ENCODE measurements around the gene NTSR1. TPM values are rescaled to one million over a fixed set of nuclear protein-coding genes. Genes with fewer than 3 reads are reported as not detected.

The NTSR1 gene
- total RNA-seq, 1 donor from 2014 or later: 0.24 TPM

DNA sequence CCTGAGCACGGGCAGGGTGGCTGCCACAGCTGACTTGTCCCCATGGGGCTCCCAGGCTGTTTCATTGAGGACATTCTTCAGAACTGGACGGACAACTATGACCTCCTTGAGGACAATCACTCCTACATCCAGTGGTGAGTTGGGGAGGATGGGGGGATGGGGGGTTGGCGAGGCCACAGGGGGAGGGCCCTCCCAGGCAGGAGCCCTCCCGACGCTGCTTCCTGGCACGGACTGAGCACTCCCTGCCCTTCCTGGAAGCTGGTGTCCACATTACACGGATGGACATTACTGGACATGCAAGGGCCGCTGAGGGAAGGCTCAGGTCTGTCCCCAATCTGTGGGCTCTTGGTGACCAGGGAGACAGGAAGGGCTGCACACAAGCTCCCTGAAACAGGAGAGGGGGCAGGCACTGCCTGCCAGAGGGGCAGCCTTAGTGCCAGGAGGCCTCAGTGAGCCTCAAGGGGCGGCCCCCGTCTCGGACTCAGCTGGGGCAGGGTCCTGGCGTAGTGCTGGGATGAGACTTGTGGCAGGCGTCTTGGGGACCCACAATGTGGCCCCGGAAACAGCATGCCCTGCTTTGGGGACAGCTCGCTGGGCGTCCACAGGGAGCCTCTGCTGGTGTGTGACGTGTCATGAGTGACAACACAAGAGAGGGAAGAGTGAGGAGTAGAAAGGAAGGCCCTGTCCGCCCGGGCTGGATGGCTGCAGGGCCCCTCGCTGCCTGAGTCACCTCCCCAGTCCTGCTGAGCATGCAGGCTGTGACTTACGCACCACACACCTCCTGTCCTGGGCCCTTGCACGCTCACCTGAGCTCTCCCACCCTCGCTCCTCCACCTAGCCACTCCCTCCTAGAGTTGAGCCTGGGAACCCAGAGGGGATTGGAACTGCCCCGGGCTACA, 101.1 kb downstream of the NTSR1 start:
- H3K27me3 Mint-ChIP-seq: no peaks in the 10 kb centered on the region
- peaks cover 7% of the 10 kb centered on the region for H3K4me1 Mint-ChIP-seq (ENCODE audit: unreplicated experiment)
- DNase-seq (ENCODE audit: extremely low spot score, unreplicated experiment): no peak
- no peaks in the 10 kb centered on the region for H3K9me3 Mint-ChIP-seq
- TF ChIP-seq, protein P1, sequence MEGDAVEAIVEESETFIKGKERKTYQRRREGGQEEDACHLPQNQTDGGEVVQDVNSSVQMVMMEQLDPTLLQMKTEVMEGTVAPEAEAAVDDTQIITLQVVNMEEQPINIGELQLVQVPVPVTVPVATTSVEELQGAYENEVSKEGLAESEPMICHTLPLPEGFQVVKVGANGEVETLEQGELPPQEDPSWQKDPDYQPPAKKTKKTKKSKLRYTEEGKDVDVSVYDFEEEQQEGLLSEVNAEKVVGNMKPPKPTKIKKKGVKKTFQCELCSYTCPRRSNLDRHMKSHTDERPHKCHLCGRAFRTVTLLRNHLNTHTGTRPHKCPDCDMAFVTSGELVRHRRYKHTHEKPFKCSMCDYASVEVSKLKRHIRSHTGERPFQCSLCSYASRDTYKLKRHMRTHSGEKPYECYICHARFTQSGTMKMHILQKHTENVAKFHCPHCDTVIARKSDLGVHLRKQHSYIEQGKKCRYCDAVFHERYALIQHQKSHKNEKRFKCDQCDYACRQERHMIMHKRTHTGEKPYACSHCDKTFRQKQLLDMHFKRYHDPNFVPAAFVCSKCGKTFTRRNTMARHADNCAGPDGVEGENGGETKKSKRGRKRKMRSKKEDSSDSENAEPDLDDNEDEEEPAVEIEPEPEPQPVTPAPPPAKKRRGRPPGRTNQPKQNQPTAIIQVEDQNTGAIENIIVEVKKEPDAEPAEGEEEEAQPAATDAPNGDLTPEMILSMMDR (conservative IDR thresholded peaks at IDR 0.05): no peak
- no peak overlapping the region for H3K4me3 Mint-ChIP-seq
- H3K36me3 Mint-ChIP-seq: no peaks in the 10 kb centered on the region
- H3K27ac Mint-ChIP-seq: no peak overlapping the region

DNA sequence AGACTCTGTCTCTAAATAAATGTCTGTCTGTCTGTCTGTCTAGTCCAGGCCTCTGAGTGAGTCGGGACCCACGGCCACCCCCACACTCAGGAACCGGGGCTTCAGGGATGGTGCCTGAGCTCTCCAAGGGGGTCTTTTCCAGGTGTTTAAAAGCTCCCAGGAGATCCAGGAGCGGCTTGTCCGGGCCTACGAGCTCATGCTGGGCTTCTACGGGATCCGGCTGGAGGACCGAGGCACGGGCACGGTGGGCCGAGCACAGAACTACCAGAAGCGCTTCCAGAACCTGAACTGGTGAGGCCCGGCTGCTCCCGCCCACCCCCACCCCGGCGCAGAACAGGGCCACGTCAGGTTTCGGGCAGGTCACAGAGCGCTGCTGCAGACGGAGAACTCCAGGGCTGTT, 102.7 kb downstream of the NTSR1 start:
- Mint-ChIP-seq H3K27ac (no peak overlapping the region), H3K27me3 (peaks cover 13% of the 10 kb centered on the region), H3K36me3 (no peaks in the 10 kb centered on the region), H3K9me3 (no peaks in the 10 kb centered on the region), H3K4me3 (no peak overlapping the region), H3K4me1 (ENCODE audit: unreplicated experiment) (peaks cover 12% of the 10 kb centered on the region)
- no peak for DNase-seq (ENCODE audit: extremely low spot score, unreplicated experiment)
- TF ChIP-seq, protein P1 (conservative IDR thresholded peaks at IDR 0.05): no peak

DNA sequence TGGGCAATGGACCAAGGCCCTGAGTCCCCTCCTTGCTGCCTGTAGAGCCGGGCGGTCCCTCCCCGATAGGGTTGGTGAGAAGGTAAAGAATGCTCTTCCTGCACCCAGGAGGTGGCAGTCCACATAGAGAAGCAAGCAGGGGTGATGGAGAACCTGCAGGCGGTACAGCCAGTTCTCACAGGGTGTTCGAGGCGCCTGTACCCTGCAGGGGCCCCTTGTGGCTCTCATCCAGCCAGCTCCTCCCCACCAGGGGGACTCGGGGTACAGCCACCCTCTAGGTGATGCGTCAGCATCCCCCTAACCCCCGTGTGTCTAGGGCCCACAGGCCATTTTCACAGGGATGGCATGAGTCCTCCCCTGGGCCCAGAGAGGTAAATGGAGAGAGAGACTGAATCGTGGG, 103.1 kb downstream of the NTSR1 start:
- H3K4me1 Mint-ChIP-seq (ENCODE audit: unreplicated experiment): peaks cover 11% of the 10 kb centered on the region
- no peaks in the 10 kb centered on the region for H3K9me3 Mint-ChIP-seq

More for the DNA sequence above, 103.1 kb downstream of the NTSR1 start:
- H3K36me3 Mint-ChIP-seq: no peaks in the 10 kb centered on the region
- H3K27ac Mint-ChIP-seq: no peak overlapping the region
- TF ChIP-seq, protein P1 (conservative IDR thresholded peaks at IDR 0.05): no peak
- H3K27me3 Mint-ChIP-seq: peaks cover 13% of the 10 kb centered on the region
- no peak overlapping the region for H3K4me3 Mint-ChIP-seq
- DNase-seq (ENCODE audit: extremely low spot score, unreplicated experiment): no peak

Other genes with a start within 250 kb of the NTSR1 start
- gene GATA5, start 232.8 kb upstream of the NTSR1 start, total RNA-seq (ENCODE audit: low replicate concordance): 10.8 and 12.8 TPM in 2 replicates
- gene SLCO4A1, start 66.3 kb upstream of the NTSR1 start, total RNA-seq (ENCODE audit: low replicate concordance): 2.6 and 5.3 TPM in 2 replicates
- 8.4 and 14.6 TPM in 2 replicates for gene MRGBP, start 87.6 kb downstream of the NTSR1 start, total RNA-seq (ENCODE audit: low replicate concordance)
- 42.8 and 49.6 TPM in 2 replicates for gene OGFR, start 96.0 kb downstream of the NTSR1 start, total RNA-seq (ENCODE audit: low replicate concordance)
- 8.8 and 21.2 TPM in 2 replicates for gene COL9A3, start 108.2 kb downstream of the NTSR1 start, total RNA-seq (ENCODE audit: low replicate concordance)
- gene TCFL5, start 153.0 kb downstream of the NTSR1 start, total RNA-seq (ENCODE audit: low replicate concordance): 6.1 and 11.8 TPM in 2 replicates
- 49.7 and 58.1 TPM in 2 replicates for gene DIDO1, start 217.7 kb downstream of the NTSR1 start, total RNA-seq (ENCODE audit: low replicate concordance)
- 55.8 and 68.7 TPM in 2 replicates for gene GID8, start 229.3 kb downstream of the NTSR1 start, total RNA-seq (ENCODE audit: low replicate concordance)
- 3.9 and 5.6 TPM in 2 replicates for gene SLC17A9, start 243.9 kb downstream of the NTSR1 start, total RNA-seq (ENCODE audit: low replicate concordance)

All from type B pancreatic cell (in vitro differentiated cells).